ENCODE results near the gene GLI2.

GLI2 gene

DNA sequence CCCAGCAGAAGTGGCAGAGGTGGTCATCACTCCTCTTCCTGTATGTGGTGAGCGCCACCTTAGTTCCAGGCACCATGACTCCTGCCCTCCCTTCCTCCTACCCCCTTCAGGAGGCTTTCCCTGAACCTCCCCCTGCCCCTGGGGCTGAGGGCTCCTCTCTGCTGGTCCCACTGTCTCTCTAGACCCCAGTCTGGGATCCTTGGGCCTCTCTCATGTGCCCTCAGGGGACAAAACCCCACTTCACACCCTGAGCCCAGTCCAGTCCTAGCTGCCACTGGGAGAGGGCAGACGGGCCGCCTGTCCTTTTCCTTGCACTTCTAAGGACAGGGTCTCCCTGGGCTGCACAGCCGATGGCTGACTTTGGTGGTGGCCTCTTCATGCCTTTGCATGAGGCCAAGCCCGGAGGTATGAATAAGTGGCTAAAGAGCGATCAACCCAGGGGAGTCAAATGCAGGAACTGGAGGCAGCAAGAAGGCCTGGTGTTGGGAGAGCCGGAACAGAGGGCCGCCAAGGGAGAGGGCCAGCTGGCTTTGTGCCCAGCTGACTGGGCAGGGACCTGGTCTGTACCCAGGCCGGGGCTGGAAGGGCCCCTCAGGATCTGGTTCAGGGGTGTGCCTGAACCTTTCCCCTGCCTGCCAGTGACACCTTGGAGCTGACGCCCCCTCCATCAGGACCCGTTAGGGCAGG is 29.5 kb downstream of the GLI2 start:
- in situ Hi-C loops (cut with MboI; ENCODE audit: low pct_unique_long_range_greater_than_20kb, low sequenced_read_pairs) = no loop called here
- no peak for DNase-seq

DNA sequence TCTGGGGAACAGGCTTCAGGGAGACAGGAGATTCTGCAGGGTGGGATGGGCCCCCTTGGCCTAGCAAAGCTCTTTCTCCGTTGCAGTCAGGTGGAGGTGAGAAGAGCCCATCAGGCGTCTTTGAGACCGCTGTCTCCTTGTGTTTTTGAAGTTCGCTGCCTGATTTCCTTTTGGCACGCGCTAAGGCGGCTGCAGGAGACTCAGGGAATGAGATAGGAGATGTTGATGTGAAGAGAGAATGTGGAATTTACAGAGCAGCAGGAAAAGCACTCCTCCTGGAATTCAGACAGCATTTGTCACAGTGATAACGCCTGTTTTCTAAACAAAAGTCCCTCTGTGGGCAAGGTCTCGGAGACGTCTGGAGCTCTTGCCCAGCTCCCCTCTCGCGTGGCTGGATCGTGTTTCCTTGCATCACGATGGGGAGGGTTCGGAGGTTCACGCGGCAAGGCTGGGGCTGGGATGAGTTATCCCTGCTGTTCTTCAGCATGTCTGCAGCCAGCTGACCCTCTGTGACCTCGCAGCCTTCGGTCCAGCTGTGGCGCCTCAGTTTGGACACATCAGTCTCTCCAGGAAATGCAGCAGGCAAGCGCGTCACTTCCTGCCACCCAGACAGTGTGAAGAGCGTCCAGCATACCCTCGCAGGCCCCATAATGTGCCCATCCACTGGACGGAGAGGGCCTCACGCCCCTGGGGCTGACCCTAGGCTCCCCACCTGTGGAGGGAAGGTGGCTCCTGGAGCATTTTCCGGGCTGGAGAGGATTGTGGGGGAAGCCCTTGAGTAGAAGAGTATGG is 30.2 kb downstream of the GLI2 start:
- in situ Hi-C loops (cut with MboI; ENCODE audit: low pct_unique_long_range_greater_than_20kb, low sequenced_read_pairs) = no loop called here
- no peak for DNase-seq

DNA sequence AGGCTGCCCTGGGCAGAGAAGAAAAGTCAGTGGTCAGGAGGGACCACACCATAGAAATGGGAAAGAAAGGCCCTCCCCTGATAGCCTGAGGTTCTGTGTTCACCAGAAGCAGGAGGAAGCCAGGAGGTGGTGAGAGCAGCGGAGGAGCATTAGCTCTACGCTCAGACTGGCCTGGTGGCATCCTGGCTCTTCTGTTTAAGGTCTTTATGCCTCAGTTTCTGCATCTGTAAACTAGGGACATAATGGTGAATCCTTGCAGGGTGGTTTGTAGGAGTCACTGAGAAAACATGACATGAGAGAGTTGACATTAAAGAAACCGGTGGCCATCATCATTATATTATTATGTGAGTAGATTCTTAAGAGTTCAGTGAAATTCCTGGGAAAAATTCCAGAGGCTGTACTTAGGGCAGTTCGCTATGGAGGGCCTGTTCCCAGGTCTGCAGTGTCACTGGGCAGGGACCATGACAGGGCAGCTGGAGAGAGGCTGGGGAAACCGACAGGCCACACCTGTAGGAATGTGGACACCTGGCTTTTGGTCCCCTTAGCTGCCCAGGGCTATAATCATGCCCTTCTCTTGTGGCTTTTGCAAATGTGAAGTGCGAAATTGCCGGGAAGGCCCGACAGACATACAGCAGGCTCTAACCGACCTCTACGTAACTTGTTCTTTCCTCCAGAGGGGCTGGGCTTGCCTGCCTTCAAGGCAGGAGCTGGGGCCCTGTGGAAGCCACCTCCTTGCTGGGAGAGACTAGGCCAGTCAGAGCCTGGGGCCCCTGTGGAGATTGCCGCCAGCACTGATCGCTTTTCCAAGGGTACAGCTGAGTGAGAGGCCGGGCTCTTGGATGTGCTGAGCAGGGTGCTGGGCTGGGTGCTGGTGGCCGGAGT is 31.0 kb downstream of the GLI2 start:
- DNase-seq = no peak
- in situ Hi-C loops (cut with MboI; ENCODE audit: low pct_unique_long_range_greater_than_20kb, low sequenced_read_pairs) = no loop called here

DNA sequence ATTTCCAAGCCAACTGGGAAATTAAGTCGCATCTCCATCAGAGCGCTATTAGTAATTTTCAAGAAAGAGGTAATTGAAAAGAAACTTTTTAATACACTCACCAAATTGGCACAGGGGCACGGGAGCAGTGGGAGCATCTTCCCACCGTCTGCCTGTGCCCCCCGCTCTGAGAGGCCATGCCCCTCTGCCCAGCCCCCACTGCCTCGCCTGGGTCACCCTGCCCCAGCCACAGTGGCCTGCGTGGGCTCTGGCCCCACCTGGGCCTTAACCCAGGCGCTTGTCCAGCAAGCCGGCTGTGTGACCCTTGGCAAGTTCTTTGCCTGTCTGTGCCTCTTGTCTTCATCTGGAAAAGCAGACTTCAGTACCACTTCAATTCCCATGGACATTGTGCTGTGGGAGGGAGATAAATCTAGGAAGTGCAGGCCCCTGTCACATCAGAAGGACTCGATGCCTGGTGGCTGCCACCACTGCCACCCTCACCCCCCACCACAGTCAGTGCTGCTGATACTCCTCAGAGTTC is 31.9 kb downstream of the GLI2 start:
- in situ Hi-C loops (cut with MboI; ENCODE audit: low pct_unique_long_range_greater_than_20kb, low sequenced_read_pairs) = no loop called here
- no peak for DNase-seq

DNA sequence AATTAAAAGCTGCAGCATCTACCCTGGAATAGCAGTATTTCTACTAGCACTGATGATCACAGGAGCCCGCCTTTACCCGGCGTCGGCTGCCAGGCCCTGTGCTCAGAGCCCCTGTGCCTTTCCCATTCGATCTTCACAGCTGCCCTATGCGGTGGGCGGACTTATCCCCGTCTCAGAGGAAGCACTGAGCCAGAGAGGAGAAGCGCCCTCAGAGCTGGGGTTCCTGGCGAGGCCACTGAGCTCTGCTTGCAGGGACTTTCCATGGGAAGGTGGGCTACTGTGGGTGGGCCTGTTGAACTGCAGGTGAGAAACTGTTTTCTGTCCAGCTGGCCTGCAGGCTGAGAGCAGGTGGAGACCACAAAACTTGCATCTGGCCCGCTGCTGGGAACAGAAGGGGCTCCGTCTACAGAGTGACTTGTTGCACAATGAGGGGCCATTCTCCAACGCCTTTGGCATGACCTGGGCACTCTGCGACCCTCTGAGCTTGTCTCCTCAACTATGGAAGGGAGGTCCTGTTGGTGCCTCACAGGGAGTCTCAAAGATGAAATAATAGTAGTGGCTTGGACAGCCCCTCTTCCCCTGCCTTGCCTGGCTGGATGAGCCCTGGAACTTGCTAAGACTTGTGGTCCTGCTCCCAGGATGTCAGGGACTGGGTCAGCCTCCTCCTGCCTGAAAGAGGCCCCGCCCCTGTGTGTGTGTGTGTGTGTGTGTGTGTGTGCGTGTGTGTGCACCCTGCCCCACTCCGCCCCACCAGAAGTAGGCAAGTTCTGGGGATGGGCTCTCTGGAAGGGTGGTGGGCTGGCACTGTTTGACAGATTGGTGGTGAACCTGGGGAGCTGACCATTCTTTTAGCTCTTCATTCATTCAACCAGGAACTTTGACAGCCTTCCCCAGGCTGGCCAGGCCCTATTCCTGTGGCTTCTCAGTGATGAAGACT is 32.7 kb downstream of the GLI2 start:
- DNase-seq = no peak
- in situ Hi-C loops (cut with MboI; ENCODE audit: low pct_unique_long_range_greater_than_20kb, low sequenced_read_pairs) = no loop called here

DNA sequence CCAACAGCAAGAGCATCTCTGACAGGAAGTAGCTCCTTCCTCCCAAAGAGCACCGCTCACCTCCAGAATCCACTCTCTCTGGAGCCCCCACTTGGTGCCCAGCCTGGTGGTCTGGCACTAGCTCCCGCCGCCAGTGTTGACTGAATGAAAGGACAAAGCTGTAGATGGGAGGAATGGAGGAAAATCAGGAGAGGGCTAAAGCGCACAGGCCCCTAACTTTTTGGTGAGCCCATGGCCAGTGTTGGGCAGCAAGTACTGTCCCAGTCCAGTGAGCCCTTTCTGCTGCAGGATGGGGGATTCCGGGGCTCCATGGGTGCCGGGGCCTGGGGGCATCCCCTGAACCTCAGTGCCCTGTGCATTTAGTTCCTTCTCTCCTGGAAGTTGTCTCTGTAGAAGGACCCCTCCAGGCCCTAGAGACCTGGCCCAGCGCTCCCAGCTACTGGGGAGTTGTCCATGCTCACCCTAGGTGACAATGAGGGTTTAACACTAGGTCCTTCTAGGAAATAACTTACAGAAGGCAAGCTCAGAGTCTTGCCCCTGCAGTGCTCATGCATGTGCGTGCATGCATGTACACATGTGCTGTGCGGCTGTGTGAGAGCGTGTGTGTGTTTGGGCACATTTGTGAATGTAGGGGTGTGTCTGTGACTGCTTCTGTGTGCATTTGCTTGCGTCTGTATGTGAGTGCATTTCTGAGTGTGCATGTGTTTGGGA is 33.6 kb downstream of the GLI2 start:
- in situ Hi-C loops (cut with MboI; ENCODE audit: low pct_unique_long_range_greater_than_20kb, low sequenced_read_pairs) = no loop called here
- no peak for DNase-seq

DNA sequence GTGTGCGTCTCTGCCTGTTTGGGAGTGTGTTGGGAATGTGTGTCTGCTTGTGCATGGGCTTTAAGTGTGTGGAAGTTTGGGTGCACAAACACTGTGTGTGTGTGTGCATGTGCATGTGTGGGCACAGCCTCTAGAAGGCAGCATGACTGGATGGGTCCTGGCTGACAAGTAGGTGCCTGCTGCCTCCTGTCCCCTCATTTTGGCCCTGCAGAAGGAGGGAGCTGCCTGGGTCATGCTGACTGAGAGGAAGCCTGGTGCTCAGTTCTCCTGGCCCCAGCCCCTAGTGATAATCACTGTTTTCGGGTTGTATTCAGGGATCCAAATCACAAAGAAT is 34.1 kb downstream of the GLI2 start:
- in situ Hi-C loops (cut with MboI; ENCODE audit: low pct_unique_long_range_greater_than_20kb, low sequenced_read_pairs) = no loop called here
- no peak for DNase-seq

DNA sequence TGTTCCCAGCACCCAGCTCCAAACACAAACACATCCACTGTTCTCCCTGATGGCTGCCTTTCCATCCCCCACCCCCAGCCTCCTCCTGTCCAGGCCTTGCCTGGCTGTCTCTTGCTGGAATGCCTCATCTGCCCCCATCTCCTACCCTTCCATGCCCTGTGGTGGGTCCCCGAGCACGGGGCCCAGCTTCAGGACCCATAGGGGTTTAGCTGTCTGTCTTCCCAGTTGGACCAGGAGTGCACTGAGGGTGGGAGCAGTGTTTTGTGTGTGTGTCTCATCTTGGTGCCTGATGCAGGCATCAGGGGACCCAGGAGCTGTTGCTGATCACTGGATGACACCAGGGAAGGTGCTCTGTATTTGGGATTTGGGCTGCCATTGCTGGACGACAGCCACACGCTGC is 34.5 kb downstream of the GLI2 start:
- in situ Hi-C loops (cut with MboI; ENCODE audit: low pct_unique_long_range_greater_than_20kb, low sequenced_read_pairs) = no loop called here
- DNase-seq = no peak

DNA sequence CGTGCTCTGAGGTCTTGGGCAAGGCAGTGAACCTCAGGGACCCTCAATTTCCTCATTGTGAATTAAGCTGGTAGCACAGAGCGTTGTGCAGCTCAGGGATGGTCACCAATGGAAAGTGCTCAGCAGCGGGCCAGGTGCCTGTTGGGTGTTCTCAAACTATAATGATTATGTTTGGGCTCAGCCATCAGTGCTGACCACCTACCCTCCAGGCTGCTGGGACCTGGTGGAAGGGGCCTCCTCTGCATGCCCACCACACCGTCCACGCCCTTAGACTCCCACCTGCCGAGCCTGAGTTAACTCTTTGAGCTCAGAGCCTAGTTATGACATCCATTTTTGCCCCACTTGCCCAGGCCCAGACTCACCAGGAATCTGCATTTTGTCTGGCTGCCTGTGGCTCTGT is 35.0 kb downstream of the GLI2 start:
- in situ Hi-C loops (cut with MboI; ENCODE audit: low pct_unique_long_range_greater_than_20kb, low sequenced_read_pairs) = no loop called here
- DNase-seq = no peak

DNA sequence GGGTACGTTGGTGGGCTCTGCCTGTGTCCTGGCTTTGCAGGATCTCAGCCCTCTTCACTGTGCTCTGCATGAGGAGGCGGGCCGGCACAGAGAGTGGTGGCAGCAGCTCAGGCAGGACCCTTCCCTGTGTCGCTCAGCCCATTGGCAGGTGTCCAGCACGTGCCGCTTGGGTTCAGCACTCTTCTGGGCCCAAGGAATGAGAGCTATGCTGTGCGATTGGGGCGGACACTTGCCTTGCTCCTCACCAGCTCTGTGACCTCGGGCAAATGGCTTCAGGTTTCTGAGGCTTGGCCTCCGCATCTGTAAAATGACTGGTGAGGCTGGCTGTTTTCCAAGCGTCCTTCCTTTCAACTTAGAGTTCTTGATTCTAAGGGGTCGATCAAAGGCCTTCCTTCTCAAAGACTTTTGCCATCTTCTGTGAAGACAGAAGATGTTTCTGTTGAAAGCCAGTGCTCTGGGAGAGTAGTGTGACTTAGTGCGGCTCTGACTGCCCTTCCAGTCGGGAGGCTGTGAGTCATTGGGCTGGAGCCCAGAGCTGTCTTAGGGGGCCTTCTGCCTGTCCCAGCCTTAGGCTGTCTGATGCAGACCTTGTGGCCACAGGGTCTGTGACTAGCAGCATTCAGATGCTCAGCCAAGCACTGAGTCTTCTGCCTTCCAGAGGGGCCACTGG is 35.6 kb downstream of the GLI2 start:
- in situ Hi-C loops (cut with MboI; ENCODE audit: low pct_unique_long_range_greater_than_20kb, low sequenced_read_pairs) = no loop called here
- DNase-seq = no peak

DNA sequence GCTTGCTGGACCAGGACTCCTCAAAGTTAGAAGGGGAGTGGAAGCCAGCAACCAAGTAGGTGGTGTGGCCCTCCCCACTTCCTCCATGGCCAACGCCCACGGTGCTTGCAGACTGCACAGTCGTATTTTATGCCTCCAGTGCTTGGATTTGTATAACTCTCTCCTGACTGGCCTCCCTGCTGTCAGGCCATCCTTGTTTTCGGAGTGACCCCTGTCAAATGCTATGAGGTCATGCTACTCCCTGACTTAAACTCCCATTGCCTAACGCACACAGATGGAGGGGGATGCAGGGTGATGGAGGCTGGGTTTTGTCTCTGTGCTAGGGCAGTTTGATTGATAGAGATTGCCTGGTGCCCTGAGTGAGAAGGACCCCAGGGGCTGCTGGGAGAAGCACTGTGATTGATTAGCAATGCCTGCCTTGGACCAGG is 36.1 kb downstream of the GLI2 start:
- in situ Hi-C loops (cut with MboI; ENCODE audit: low pct_unique_long_range_greater_than_20kb, low sequenced_read_pairs) = no loop called here

DNA sequence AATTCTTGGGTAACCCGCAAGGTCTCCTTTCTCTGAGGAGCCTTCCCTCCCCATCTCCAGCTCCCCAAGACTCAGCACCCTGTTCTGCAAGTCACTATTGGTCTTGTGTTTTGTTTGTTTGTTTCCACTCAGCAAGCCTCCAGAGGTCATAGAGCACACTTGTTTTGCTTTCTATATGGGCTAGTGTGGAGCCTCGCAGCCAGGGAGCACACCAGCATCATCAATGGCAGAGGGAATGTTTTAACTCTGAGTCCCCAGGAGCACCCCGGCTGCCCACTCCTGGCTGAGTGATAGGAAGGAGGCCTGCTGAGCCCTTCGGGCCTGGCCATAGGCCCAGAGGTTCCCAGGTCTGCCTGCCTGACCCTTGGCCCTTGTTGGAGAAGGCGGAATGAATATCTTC is 36.6 kb downstream of the GLI2 start:
- in situ Hi-C loops (cut with MboI; ENCODE audit: low pct_unique_long_range_greater_than_20kb, low sequenced_read_pairs) = no loop called here
- DNase-seq = no peak

More for the DNA sequence above, 36.1 kb downstream of the GLI2 start:
- no peak for DNase-seq

DNA sequence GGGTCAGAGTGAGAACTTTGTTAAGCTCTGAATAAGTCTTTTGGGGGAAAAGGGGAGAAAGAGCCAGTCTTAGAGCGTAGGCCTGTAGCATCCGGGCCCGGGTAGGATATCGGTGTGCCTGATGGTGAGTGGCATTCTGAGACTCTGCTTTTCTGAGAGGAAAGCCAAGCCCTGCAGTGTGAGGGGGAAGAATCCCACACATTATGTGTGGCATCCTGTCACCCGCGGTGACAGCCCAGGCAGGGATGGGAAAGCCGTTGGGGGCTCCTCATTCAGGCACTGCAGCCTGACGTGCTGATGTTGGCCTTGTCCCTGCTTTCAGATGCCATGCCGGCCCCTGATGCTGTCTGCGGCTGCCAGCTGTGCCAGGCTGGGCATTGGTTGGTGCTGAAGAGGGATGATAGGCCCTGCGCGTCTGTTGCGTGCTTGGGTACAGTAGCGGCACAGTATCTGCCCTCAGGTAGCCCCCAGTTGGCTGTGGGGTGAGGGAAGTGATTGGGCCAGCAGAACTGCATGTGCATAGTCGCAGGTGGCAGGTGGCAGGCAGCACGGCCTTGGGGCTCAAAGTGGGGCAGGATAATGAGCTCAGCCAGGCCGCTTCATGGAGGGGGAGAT is 37.6 kb downstream of the GLI2 start:
- no peak for DNase-seq
- in situ Hi-C loops (cut with MboI; ENCODE audit: low pct_unique_long_range_greater_than_20kb, low sequenced_read_pairs) = no loop called here

DNA sequence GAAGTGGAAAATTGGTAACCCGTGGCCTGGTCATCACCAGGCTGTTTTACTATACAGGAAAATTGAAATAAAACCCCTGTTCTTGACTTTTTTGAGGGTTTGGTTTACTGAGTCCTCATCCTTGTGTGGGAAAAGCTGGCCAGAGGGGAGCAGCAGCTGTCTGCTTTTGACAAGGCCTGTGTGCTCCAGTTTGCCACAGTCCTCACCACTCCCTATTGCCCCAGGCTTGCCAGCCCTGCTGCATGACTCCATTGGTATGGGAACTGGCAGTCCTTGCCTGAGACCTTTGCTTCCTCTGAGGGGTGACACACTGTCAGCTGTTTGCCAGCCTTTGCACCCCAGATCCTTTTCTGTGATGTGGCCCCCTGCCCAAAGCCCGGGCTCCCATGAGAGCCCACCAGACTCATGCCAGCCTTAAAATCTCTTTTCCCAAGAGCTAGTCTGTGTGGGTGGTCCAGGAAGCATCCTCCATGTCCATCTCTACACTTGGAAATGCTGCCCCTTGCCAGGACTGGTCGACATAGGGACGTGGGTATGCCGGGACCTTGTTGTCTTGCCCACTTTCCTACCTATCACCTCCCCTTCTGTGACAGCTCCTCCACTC is 39.0 kb downstream of the GLI2 start:
- in situ Hi-C loops (cut with MboI; ENCODE audit: low pct_unique_long_range_greater_than_20kb, low sequenced_read_pairs) = no loop called here

DNA sequence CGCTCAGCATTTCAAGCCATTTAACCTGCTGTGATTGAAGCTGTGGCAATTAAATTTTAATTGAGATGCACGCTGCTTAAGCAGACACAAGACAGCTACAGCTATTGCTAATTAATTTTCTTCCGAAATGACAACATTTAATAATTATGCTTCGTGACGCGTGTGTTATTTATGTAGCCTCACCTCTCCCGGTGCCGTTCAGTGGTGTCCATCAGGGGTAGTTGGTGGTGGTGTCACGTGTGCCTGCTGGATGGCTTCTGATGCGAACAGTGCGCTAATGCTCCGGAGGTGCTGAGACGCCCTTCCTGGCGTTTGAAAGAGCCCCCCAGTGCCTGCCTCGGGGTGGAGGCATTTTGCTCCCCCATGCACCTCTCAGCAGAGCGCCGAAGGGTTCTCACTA is 39.5 kb downstream of the GLI2 start:
- no peak for DNase-seq
- in situ Hi-C loops (cut with MboI; ENCODE audit: low pct_unique_long_range_greater_than_20kb, low sequenced_read_pairs) = no loop called here

More for the DNA sequence above, 39.0 kb downstream of the GLI2 start:
- no peak for DNase-seq

DNA sequence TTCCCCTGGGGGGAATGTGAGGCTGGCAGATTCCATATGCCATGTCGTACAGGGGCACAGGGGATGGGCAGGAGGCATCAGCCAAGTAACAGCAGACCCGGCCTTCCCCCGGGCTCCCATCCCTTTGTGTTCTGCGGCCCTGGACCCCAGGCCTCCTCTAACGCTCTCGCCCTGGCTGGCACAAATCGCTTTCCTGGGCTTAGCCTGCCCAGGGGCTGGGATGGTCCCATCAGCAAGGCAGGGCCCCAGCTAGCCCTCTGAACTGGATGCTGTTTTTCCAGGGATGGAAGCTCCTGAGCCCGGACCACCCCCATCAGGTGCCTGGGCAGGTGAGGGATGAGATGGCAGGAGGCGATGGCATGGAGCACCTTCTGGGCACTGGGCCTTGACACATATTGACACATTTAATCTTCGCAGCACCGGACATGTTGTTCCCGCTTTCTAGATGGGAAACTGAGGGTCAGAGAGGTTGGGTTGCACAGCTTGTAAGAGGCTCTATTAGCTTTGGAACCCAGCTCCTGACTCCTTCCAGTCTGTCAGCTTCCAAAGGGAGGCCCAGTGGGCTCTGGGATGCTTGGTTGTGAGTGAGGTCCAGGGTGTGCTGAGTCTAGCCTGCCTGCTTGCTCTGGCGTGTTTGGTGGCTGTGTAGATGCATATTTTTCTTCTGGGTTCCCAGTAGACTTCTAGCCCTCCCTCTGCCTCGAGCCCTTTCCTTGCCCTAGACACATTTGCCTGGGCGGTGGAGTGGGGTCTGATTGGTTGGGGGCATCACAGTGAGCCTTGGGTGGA is 40.3 kb downstream of the GLI2 start:
- DNase-seq = no peak
- in situ Hi-C loops (cut with MboI; ENCODE audit: low pct_unique_long_range_greater_than_20kb, low sequenced_read_pairs) = no loop called here
